Measurements from ENCODE around the gene OR7D4.
A peak's percentile ranks its signal among the peaks of the same experiment; 100 is the strongest.
"Not testable (repeated sequence)": the region's sequence is repeated elsewhere in the genome, so short reads cannot be mapped to it uniquely, and the experiment has no call there.

Gene OR7D4

GRCh38 chr19:9219489-9219888, at the start of gene OR7D4:
Gene OR7D4, minus strand, starts transcription at chr19:9219589. Its CDS starts 4,752 bp downstream, at chr19:9214837.
- no peak for DNase-seq (ENCODE audit: low read depth)

GRCh38 chr19:9251236-9251635, 31.8 kb upstream of the OR7D4 start:
- DNase-seq (ENCODE audit: low read depth) = no peak

GRCh38 chr19:9250630-9251029, 31.2 kb upstream of the OR7D4 start, which contains the start of gene OR7E24:
Gene OR7E24, plus strand, starts transcription at chr19:9250930. Its CDS starts 114 bp downstream, at chr19:9251044.
- DNase-seq (ENCODE audit: low read depth) = no peak

- peak; percentile 58 for DNase-seq (ENCODE audit: low read depth)
Measured at GRCh38 chr19:9205501-9206113, 13.8 kb downstream of the OR7D4 start.

GRCh38 chr19:9198044-9198443, 21.3 kb downstream of the OR7D4 start:
- DNase-seq (ENCODE audit: low read depth) = not testable (repeated sequence)

GRCh38 chr19:9189535-9189934, 29.9 kb downstream of the OR7D4 start:
- no peak for DNase-seq (ENCODE audit: low read depth)

- no peak for DNase-seq (ENCODE audit: low read depth)
Measured at GRCh38 chr19:9187191-9187590, 32.2 kb downstream of the OR7D4 start.

GRCh38 chr19:9183000-9183399, 36.4 kb downstream of the OR7D4 start:
- no peak for DNase-seq (ENCODE audit: low read depth)

GRCh38 chr19:9178901-9179300, 40.5 kb downstream of the OR7D4 start, which contains the start of gene OR7D2:
Gene OR7D2, plus strand, starts transcription at chr19:9178979. Its CDS starts 6,803 bp downstream, at chr19:9185782.
- DNase-seq (ENCODE audit: low read depth) = no peak

GRCh38 chr19:9175326-9175725, 44.1 kb downstream of the OR7D4 start:
- no peak for DNase-seq (ENCODE audit: low read depth)

- DNase-seq (ENCODE audit: low read depth) = no peak
Measured at GRCh38 chr19:9171393-9171991, 47.9 kb downstream of the OR7D4 start.

- no peak for DNase-seq (ENCODE audit: low read depth)
Measured at GRCh38 chr19:9166846-9167245, 52.5 kb downstream of the OR7D4 start.

- DNase-seq (ENCODE audit: low read depth) = no peak
Measured at GRCh38 chr19:9165261-9165660, 54.1 kb downstream of the OR7D4 start.

GRCh38 chr19:9161427-9161826, 58.0 kb downstream of the OR7D4 start:
- DNase-seq (ENCODE audit: low read depth) = no peak

All from activated T-cell treated with anti-CD3 and anti-CD28 coated beads for 24 hours (primary cell).